HEK293 (cell line): ENCODE data around the gene LRRTM4.

Experiments used
- CTCF ChIA-PET: fragments of 350-600 bp; formaldehyde crosslinking; extraction: SDS; loops from one replicate; lab custom pipeline; 2021; ENCODE audit warnings: antibody characterized with exemption; lab: Yijun Ruan, JAX
- POLR2A ChIA-PET: fragments of 300-600 bp; formaldehyde crosslinking; extraction: SDS; loops from one replicate; lab custom pipeline; 2020; ENCODE audit warnings: antibody characterized with exemption, inconsistent platforms; lab: Yijun Ruan, JAX
- H3K27ac ChIP-seq: fragments of 200-500 bp; sonication (Bioruptor generic); 2 replicates; pipeline ENCODE4 v1.5.1; 2014; ENCODE audit warnings: low read depth, low read length, control low read depth, inconsistent platforms; ENCODE audit errors: extremely low read depth
- H3K36me3 ChIP-seq, 2 experiments: fragments of 200-500 bp in 1 of 2; sonication (Bioruptor generic) in 1 of 2; 1 replicate in 1 of 2; 2 replicates in 1 of 2; pipeline ENCODE4 v1.5.1; 2014 to 2017; ENCODE audit warnings: inconsistent platforms in 2 of 2, low read length in 2 of 2; ENCODE audit not compliant: control insufficient read depth in 2 of 2, insufficient read depth in 1 of 2
- H3K4me1 ChIP-seq: fragments of 200-500 bp; sonication (Bioruptor generic); 2 replicates; pipeline ENCODE4 v1.5.1; 2014; ENCODE audit warnings: mild to moderate bottlenecking, low read length, inconsistent platforms; ENCODE audit not compliant: control insufficient read depth, insufficient read depth
- H3K4me3 ChIP-seq: 2 replicates; pipeline ENCODE4 v1.5.1; 2011; ENCODE audit warnings: low read depth, mild to moderate bottlenecking, control low read depth, low read length, moderate library complexity
- H3K9me3 ChIP-seq: fragments of 200-500 bp; sonication (Bioruptor generic); 2 replicates; pipeline ENCODE4 v1.5.1; 2014; ENCODE audit warnings: low read depth, low read length, inconsistent platforms; ENCODE audit not compliant: control insufficient read depth, insufficient read depth
- FEZF1 ChIP-seq: fragments of 450-650 bp; formaldehyde crosslinking; IDR thresholded peaks from 2 replicates; pipeline ENCODE4 v1.5.1; 2016; ENCODE audit warnings: missing biosample characterization, missing genetic modification characterization
- GLI4 ChIP-seq: fragments of 450-650 bp; formaldehyde crosslinking; IDR thresholded peaks from 2 replicates; pipeline ENCODE4 v1.5.1; 2016; ENCODE audit warnings: missing biosample characterization, missing genetic modification characterization
- GLIS2 ChIP-seq: fragments of 450-650 bp; formaldehyde crosslinking; IDR thresholded peaks from 2 replicates; pipeline ENCODE4 v1.5.1; 2016; ENCODE audit warnings: missing biosample characterization, missing genetic modification characterization
- HOXA7 ChIP-seq: sonication (generic); formaldehyde crosslinking; IDR thresholded peaks from 2 replicates; pipeline ENCODE4 v1.8.1; 2022; ENCODE audit warnings: missing genetic modification reagents, borderline replicate concordance
- HOXC10 ChIP-seq: sonication (generic); formaldehyde crosslinking; IDR thresholded peaks from 2 replicates; pipeline ENCODE4 v1.8.1; 2023; ENCODE audit warnings: mild to moderate bottlenecking, missing genetic modification reagents
- KLF1 ChIP-seq: fragments of 450-650 bp; formaldehyde crosslinking; IDR thresholded peaks from 2 replicates; pipeline ENCODE4 v1.5.1; 2016; ENCODE audit warnings: missing biosample characterization, missing genetic modification characterization
- MZF1 ChIP-seq: fragments of 450-650 bp; formaldehyde crosslinking; IDR thresholded peaks from 2 replicates; pipeline ENCODE4 v1.5.1; 2017; ENCODE audit warnings: missing biosample characterization, missing genetic modification characterization, borderline replicate concordance
- PRDM1 ChIP-seq: fragments of 450-650 bp; formaldehyde crosslinking; IDR thresholded peaks from 2 replicates; pipeline ENCODE4; 2016; ENCODE audit warnings: missing biosample characterization, missing genetic modification characterization
- ZBTB8A ChIP-seq: fragments of 450-650 bp; formaldehyde crosslinking; IDR thresholded peaks from 2 replicates; pipeline ENCODE4 v1.5.1; 2016; ENCODE audit warnings: missing biosample characterization, missing genetic modification characterization
- ZFHX2 ChIP-seq: fragments of 450-650 bp; formaldehyde crosslinking; conservative IDR thresholded peaks from 2 replicates; pipeline ENCODE4 v1.5.1; 2016; ENCODE audit warnings: missing biosample characterization, missing genetic modification characterization
- ZNF175 ChIP-seq: fragments of 450-650 bp; formaldehyde crosslinking; IDR thresholded peaks from 2 replicates; pipeline ENCODE4 v1.5.1; 2016; ENCODE audit warnings: missing biosample characterization, missing genetic modification characterization
- ZNF214 ChIP-seq: fragments of 450-650 bp; formaldehyde crosslinking; IDR thresholded peaks from 2 replicates; pipeline ENCODE4 v1.5.1; 2017; ENCODE audit warnings: missing biosample characterization, mild to moderate bottlenecking, missing genetic modification characterization, borderline replicate concordance
- ZNF274 ChIP-seq, 2 experiments: fragments of 200-500 bp in 1 of 2; fragments of 450-650 bp in 1 of 2; sonication (Bioruptor generic) in 1 of 2; formaldehyde crosslinking in 1 of 2; IDR thresholded peaks; 2 replicates each; pipeline versions ENCODE4 v1.5.1 to v1.6.1; 2014 to 2016; ENCODE audit warnings: borderline replicate concordance in 1 of 2, inconsistent platforms in 1 of 2, low read length in 1 of 2, missing biosample characterization in 1 of 2, missing genetic modification characterization in 1 of 2
- ZNF341 ChIP-seq: fragments of 450-650 bp; formaldehyde crosslinking; IDR thresholded peaks from 2 replicates; pipeline ENCODE4; 2016; ENCODE audit warnings: low read depth, missing biosample characterization, missing genetic modification characterization
- ZNF596 ChIP-seq: fragments of 450-650 bp; IDR thresholded peaks from 2 replicates; pipeline ENCODE4 v1.5.0; 2018; ENCODE audit warnings: missing biosample characterization, mild to moderate bottlenecking, missing genetic modification characterization, moderate library complexity
- ZNF610 ChIP-seq: fragments of 450-650 bp; formaldehyde crosslinking; IDR thresholded peaks from 2 replicates; pipeline ENCODE4 v1.5.1; 2016; ENCODE audit warnings: missing biosample characterization, missing genetic modification characterization, borderline replicate concordance
- ZNF621 ChIP-seq: fragments of 450-650 bp; formaldehyde crosslinking; IDR thresholded peaks from 2 replicates; pipeline ENCODE4 v1.5.1; 2017; ENCODE audit warnings: missing biosample characterization, missing genetic modification characterization
- ZXDB ChIP-seq: fragments of 450-650 bp; formaldehyde crosslinking; IDR thresholded peaks from 2 replicates; pipeline ENCODE4 v1.5.1; 2016; ENCODE audit warnings: missing biosample characterization, missing genetic modification characterization
- TF ChIP-seq, protein P1 (sequence below): fragments of 450-650 bp; formaldehyde crosslinking; optimal IDR thresholded peaks from 2 replicates; pipeline ENCODE3; 2016; ENCODE audit warnings: missing biosample characterization, mild to moderate bottlenecking, missing genetic modification characterization
- TF ChIP-seq, protein P2 (sequence below): fragments of 450-650 bp; formaldehyde crosslinking; IDR thresholded peaks from 2 replicates; pipeline ENCODE4 v1.5.1; 2016; ENCODE audit warnings: missing biosample characterization, missing genetic modification characterization
- TF ChIP-seq, protein P3 (sequence below): fragments of 450-650 bp; formaldehyde crosslinking; IDR thresholded peaks from 2 replicates; pipeline ENCODE4 v1.5.1; 2017; ENCODE audit warnings: missing biosample characterization, missing genetic modification characterization

Gene LRRTM4

DNA sequence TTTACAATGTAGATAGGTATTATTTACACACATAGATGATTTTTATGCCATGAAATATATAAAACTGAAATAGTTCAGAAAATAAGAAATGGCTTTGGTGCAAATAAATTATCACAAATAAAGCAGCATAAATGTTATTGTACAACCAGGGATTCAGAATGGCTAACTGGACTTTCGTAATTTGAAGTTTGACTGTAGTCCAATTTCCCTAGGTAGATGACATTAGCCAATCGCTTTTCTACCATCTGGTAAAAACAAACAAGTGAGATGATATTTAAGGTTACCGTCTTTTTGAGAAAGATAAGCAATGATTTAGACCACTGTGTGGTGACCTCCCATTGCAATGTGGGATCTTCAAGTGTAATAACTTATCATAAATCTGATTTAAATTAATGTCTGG lies 400.7 kb downstream of the LRRTM4 start:
- H3K27ac ChIP-seq = no peak overlapping the region
- no peaks in the 10 kb centered on the region for H3K9me3 ChIP-seq
- POLR2A ChIA-PET = no interaction called here
- H3K4me1 ChIP-seq = no peaks in the 10 kb centered on the region
- no peak for TF ChIP-seq ZBTB8A (tag by site-specific recombination)
- no peak for TF ChIP-seq ZNF621 (tag by site-specific recombination)
- TF ChIP-seq FEZF1 (tag by site-specific recombination) = no peak
- TF ChIP-seq ZFHX2 (tag by site-specific recombination) = no peak
- TF ChIP-seq HOXC10 (CRISPR knock-in tag) = no peak
- no peak for TF ChIP-seq GLI4 (tag by site-specific recombination)
- CTCF ChIA-PET = no interaction called here
- H3K4me3 ChIP-seq = no peak overlapping the region
- H3K36me3 ChIP-seq = no peaks in the 10 kb centered on the region

DNA sequence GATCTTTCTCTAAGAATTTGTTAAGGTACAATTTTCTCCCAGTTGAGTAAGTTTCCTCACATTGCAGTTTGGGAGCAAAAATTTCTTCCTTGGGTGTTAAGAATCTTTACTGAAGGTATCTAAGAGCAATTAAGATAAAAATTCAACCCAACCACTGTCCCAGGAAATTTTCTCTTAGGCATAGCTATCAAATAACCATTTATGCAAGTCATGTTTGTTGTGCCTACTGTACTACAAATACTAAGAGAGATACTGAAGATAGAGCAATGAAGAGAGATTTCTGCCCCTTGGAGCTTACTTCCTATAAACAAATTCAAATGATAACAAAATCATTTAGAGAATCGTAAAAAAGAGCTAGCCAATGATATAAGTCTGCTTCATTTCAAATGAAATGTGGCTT lies 402.8 kb downstream of the LRRTM4 start:
- Histone ChIP-seq H3K4me1 (no peaks in the 10 kb centered on the region), H3K4me3 (no peak overlapping the region), H3K27ac (no peak overlapping the region), H3K36me3 (no peaks in the 10 kb centered on the region), H3K9me3 (no peaks in the 10 kb centered on the region)
- ChIA-PET CTCF (interaction anchor here (0.7 kb wide), 1 partner anchor 1331 kb away, joined by 4 read pairs; no protein-coding TSS in a partner anchor), POLR2A (no interaction called here)
- TF ChIP-seq KLF1 (tag by site-specific recombination) (no peak), ZNF175 (no peak), ZNF596 (tag by site-specific recombination) (no peak), MZF1 (tag by site-specific recombination) (no peak), PRDM1 (no peak), ZBTB8A (tag by site-specific recombination) (no peak), ZNF610 (tag by site-specific recombination) (no peak), ZXDB (tag by site-specific recombination) (no peak)
- TF ChIP-seq, protein P1, sequence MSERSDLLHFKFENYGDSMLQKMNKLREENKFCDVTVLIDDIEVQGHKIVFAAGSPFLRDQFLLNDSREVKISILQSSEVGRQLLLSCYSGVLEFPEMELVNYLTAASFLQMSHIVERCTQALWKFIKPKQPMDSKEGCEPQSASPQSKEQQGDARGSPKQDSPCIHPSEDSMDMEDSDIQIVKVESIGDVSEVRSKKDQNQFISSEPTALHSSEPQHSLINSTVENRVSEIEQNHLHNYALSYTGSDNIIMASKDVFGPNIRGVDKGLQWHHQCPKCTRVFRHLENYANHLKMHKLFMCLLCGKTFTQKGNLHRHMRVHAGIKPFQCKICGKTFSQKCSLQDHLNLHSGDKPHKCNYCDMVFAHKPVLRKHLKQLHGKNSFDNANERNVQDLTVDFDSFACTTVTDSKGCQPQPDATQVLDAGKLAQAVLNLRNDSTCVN (tag by site-specific recombination) = no peak
- TF ChIP-seq, protein P2, sequence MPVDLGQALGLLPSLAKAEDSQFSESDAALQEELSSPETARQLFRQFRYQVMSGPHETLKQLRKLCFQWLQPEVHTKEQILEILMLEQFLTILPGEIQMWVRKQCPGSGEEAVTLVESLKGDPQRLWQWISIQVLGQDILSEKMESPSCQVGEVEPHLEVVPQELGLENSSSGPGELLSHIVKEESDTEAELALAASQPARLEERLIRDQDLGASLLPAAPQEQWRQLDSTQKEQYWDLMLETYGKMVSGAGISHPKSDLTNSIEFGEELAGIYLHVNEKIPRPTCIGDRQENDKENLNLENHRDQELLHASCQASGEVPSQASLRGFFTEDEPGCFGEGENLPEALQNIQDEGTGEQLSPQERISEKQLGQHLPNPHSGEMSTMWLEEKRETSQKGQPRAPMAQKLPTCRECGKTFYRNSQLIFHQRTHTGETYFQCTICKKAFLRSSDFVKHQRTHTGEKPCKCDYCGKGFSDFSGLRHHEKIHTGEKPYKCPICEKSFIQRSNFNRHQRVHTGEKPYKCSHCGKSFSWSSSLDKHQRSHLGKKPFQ (tag by site-specific recombination) = no peak

DNA sequence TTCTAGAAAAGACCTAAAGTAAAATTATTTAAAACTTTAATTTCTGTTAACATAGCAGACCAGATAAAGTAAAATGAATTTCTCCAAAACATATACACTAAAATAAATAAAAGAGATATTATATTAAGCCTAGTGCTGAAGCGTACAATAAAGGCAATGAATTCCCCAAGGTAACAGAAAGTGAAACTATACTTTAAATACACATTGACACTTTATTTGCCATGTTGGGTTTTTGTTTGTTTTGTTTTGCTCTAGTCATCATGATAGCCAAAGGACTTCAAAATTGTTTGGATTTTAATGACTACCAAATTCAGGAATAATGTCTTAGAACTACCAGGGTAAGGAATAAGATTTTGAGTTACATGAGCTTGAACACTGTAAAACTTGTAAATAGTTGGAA lies 413.3 kb downstream of the LRRTM4 start:
- no peaks in the 10 kb centered on the region for H3K4me1 ChIP-seq
- CTCF ChIA-PET = interaction anchor here (0.7 kb wide), 1 partner anchor 42 kb away, joined by 3 read pairs; no protein-coding TSS in a partner anchor
- no peaks in the 10 kb centered on the region for H3K9me3 ChIP-seq
- no peak overlapping the region for H3K4me3 ChIP-seq
- H3K36me3 ChIP-seq = no peaks in the 10 kb centered on the region
- no peak overlapping the region for H3K27ac ChIP-seq
- POLR2A ChIA-PET = no interaction called here
- TF ChIP-seq HOXA7 = no peak
- TF ChIP-seq, protein P3, sequence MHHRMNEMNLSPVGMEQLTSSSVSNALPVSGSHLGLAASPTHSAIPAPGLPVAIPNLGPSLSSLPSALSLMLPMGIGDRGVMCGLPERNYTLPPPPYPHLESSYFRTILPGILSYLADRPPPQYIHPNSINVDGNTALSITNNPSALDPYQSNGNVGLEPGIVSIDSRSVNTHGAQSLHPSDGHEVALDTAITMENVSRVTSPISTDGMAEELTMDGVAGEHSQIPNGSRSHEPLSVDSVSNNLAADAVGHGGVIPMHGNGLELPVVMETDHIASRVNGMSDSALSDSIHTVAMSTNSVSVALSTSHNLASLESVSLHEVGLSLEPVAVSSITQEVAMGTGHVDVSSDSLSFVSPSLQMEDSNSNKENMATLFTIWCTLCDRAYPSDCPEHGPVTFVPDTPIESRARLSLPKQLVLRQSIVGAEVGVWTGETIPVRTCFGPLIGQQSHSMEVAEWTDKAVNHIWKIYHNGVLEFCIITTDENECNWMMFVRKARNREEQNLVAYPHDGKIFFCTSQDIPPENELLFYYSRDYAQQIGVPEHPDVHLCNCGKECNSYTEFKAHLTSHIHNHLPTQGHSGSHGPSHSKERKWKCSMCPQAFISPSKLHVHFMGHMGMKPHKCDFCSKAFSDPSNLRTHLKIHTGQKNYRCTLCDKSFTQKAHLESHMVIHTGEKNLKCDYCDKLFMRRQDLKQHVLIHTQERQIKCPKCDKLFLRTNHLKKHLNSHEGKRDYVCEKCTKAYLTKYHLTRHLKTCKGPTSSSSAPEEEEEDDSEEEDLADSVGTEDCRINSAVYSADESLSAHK = no peak
- no peak for TF ChIP-seq ZNF214 (tag by site-specific recombination)
- no peak for TF ChIP-seq GLIS2 (tag by site-specific recombination)
- TF ChIP-seq ZNF341 = no peak
- TF ChIP-seq ZNF274 (IDR thresholded peaks at IDR 0.05; ENCODE audit: low read length) = no peak
- TF ChIP-seq ZNF274 (tag by site-specific recombination; IDR thresholded peaks at IDR 0.05; ENCODE audit: borderline replicate concordance) = no peak
